Measurements from ENCODE around the gene ELMOD3.

ELMOD3 gene

DNA sequence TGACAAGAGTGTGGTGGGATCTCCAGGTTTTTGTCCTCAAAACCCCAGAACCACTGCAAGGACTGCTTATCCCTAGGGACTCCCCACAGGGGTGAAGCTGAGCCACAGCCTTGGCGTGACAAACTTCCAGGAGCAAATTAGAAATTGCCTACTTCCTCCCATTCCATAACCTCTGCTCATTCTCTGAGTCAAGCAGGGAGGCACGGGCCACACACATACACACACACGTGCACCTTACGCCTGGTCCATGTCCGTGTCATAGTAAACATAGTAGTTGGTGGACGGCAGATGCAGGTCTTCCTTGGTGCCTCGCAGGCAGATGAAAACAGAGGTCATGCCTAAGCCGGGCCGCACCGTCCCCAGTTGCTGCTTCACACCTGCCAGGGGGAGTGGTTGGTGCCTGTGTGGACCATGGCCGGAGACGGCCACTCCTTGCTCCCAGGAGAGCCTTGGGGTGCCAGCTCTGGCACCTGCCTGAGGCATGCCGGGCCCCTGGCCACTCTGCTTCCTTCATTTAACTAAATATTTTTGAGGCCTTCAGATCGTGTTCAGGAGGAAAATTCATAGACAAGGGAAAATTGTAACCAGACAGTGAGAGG lies 10.1 kb upstream of the ELMOD3 start:
- H3K4me3 ChIP-seq (ENCODE audit: low read length, poor library complexity, severe bottlenecking): no peak overlapping the region

DNA sequence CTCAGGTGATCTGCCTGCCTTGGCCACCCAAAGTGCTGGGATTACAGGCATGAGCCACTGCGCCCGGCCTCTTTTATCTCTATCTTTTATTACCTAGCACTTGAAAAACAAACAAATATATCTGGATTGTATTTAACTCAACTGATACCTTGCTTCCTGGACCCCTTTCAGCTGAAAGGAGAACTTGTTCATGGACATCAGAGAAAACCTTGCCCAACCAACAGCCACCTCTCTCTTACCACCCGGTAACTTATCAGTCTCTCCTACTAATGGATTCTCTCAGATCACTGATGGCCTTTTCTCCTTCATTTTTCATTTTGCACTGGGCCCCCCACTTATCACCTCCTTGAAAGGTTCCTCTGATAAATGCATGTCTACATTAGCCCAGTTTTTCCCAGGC lies 7.0 kb upstream of the ELMOD3 start:
- no peak overlapping the region for H2AFZ ChIP-seq (ENCODE audit: low read length)
- H3K79me2 ChIP-seq (ENCODE audit: insufficient read depth, low read length): no peaks in the 10 kb centered on the region
- H3K27me3 ChIP-seq (ENCODE audit: insufficient read depth, low read length, poor library complexity, severe bottlenecking): no peaks in the 10 kb centered on the region
- H3F3A ChIP-seq (ENCODE audit: low read depth): no peaks in the 10 kb centered on the region
- no peaks in the 10 kb centered on the region for H4K20me1 ChIP-seq (ENCODE audit: insufficient read depth, low read length, poor library complexity, severe bottlenecking)
- no peak for TF ChIP-seq EZH2phosphoT487 (IDR thresholded peaks at IDR 0.05; ENCODE audit: borderline replicate concordance)
- TF ChIP-seq, protein P1, sequence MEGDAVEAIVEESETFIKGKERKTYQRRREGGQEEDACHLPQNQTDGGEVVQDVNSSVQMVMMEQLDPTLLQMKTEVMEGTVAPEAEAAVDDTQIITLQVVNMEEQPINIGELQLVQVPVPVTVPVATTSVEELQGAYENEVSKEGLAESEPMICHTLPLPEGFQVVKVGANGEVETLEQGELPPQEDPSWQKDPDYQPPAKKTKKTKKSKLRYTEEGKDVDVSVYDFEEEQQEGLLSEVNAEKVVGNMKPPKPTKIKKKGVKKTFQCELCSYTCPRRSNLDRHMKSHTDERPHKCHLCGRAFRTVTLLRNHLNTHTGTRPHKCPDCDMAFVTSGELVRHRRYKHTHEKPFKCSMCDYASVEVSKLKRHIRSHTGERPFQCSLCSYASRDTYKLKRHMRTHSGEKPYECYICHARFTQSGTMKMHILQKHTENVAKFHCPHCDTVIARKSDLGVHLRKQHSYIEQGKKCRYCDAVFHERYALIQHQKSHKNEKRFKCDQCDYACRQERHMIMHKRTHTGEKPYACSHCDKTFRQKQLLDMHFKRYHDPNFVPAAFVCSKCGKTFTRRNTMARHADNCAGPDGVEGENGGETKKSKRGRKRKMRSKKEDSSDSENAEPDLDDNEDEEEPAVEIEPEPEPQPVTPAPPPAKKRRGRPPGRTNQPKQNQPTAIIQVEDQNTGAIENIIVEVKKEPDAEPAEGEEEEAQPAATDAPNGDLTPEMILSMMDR (conservative IDR thresholded peaks at IDR 0.05; ENCODE audit: low read length): no peak
- no peak overlapping the region for H3K9ac ChIP-seq (ENCODE audit: low read depth, low read length, poor library complexity, severe bottlenecking)
- no peaks in the 10 kb centered on the region for H3K9me2 ChIP-seq (replicated peaks; ENCODE audit: low read depth, low read length)
- H3K4me2 ChIP-seq (ENCODE audit: low read depth, low read length, poor library complexity, severe bottlenecking): no peak overlapping the region
- no peak overlapping the region for H3K4me3 ChIP-seq (ENCODE audit: low read length, poor library complexity, severe bottlenecking)
- no peaks in the 10 kb centered on the region for H3K9me3 ChIP-seq (ENCODE audit: insufficient read depth, low read depth, low read length)
- H3K36me3 ChIP-seq (ENCODE audit: insufficient read depth, low read length): 0 out of 2 replicates have a peak, but pooled peaks cover 4% of the 10 kb centered on the region
- no peaks in the 10 kb centered on the region for H3K4me1 ChIP-seq (ENCODE audit: insufficient read depth, low read length, poor library complexity, severe bottlenecking)

More for the DNA sequence above, 10.1 kb upstream of the ELMOD3 start:
- H4K20me1 ChIP-seq (ENCODE audit: insufficient read depth, low read length, poor library complexity, severe bottlenecking): no peaks in the 10 kb centered on the region
- H3K27me3 ChIP-seq (ENCODE audit: insufficient read depth, low read length, poor library complexity, severe bottlenecking): no peaks in the 10 kb centered on the region
- H3K9me3 ChIP-seq (ENCODE audit: insufficient read depth, low read depth, low read length): no peaks in the 10 kb centered on the region
- H3F3A ChIP-seq (ENCODE audit: low read depth): no peaks in the 10 kb centered on the region
- H3K9ac ChIP-seq (ENCODE audit: low read depth, low read length, poor library complexity, severe bottlenecking): no peak overlapping the region
- TF ChIP-seq EZH2phosphoT487 (IDR thresholded peaks at IDR 0.05; ENCODE audit: borderline replicate concordance): no peak
- TF ChIP-seq, protein P1 (conservative IDR thresholded peaks at IDR 0.05; ENCODE audit: low read length): no peak
- no peaks in the 10 kb centered on the region for H3K9me2 ChIP-seq (replicated peaks; ENCODE audit: low read depth, low read length)
- no peak overlapping the region for H2AFZ ChIP-seq (ENCODE audit: low read length)
- H3K36me3 ChIP-seq (ENCODE audit: insufficient read depth, low read length): 0 out of 2 replicates have a peak, but pooled peaks cover 4% of the 10 kb centered on the region
- H3K79me2 ChIP-seq (ENCODE audit: insufficient read depth, low read length): no peaks in the 10 kb centered on the region
- no peaks in the 10 kb centered on the region for H3K4me1 ChIP-seq (ENCODE audit: insufficient read depth, low read length, poor library complexity, severe bottlenecking)
- H3K4me2 ChIP-seq (ENCODE audit: low read depth, low read length, poor library complexity, severe bottlenecking): no peak overlapping the region

DNA sequence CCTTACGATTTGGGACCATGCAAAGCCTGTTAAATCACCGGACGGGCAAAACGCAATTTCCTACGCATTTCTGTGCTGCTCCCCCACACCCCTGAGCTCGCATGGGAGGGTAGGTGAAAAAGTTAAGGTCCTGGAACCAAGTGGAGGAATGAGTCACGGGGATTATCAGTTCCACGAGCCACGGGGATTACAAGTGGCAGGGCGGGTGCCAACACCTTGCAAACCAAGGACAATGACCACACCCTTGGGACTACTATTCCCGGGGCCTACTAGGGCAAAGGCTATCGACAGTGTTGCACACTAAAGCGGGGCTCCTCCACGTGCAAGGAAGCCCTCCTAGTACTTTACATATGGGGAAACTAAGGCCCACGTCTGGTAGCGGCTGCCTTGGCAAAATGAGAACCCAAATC lies 688 bp upstream of the ELMOD3 start:
- peak overlapping the region; percentile 79 for H2AFZ ChIP-seq (ENCODE audit: low read length)
- no peaks in the 10 kb centered on the region for H3K36me3 ChIP-seq (ENCODE audit: insufficient read depth, low read length)
- H3K4me1 ChIP-seq (ENCODE audit: insufficient read depth, low read length, poor library complexity, severe bottlenecking): peaks cover 30% of the 10 kb centered on the region
- H3K9ac ChIP-seq (ENCODE audit: low read depth, low read length, poor library complexity, severe bottlenecking): peak overlapping the region; percentile 85
- no peaks in the 10 kb centered on the region for H3K9me2 ChIP-seq (replicated peaks; ENCODE audit: low read depth, low read length)
- no peaks in the 10 kb centered on the region for H3F3A ChIP-seq (ENCODE audit: low read depth)
- no peak for TF ChIP-seq EZH2phosphoT487 (IDR thresholded peaks at IDR 0.05; ENCODE audit: borderline replicate concordance)
- TF ChIP-seq, protein P1 (conservative IDR thresholded peaks at IDR 0.05; ENCODE audit: low read length): no peak
- H3K79me2 ChIP-seq (ENCODE audit: insufficient read depth, low read length): peaks cover 24% of the 10 kb centered on the region
- peak overlapping the region; percentile 100 for H3K4me2 ChIP-seq (ENCODE audit: low read depth, low read length, poor library complexity, severe bottlenecking)
- H3K4me3 ChIP-seq (ENCODE audit: low read length, poor library complexity, severe bottlenecking): peak overlapping the region; percentile 85
- no peaks in the 10 kb centered on the region for H4K20me1 ChIP-seq (ENCODE audit: insufficient read depth, low read length, poor library complexity, severe bottlenecking)
- no peaks in the 10 kb centered on the region for H3K27me3 ChIP-seq (ENCODE audit: insufficient read depth, low read length, poor library complexity, severe bottlenecking)
- H3K9me3 ChIP-seq (ENCODE audit: insufficient read depth, low read depth, low read length): no peaks in the 10 kb centered on the region
